NCI-H69 (cell line): Measurements from ENCODE around the gene GUCA2B.

Experiments used
- DNase-seq: peaks from one replicate; lab custom pipeline; 2025; lab: John Stamatoyannopoulos, UW

Gene GUCA2B

DNA sequence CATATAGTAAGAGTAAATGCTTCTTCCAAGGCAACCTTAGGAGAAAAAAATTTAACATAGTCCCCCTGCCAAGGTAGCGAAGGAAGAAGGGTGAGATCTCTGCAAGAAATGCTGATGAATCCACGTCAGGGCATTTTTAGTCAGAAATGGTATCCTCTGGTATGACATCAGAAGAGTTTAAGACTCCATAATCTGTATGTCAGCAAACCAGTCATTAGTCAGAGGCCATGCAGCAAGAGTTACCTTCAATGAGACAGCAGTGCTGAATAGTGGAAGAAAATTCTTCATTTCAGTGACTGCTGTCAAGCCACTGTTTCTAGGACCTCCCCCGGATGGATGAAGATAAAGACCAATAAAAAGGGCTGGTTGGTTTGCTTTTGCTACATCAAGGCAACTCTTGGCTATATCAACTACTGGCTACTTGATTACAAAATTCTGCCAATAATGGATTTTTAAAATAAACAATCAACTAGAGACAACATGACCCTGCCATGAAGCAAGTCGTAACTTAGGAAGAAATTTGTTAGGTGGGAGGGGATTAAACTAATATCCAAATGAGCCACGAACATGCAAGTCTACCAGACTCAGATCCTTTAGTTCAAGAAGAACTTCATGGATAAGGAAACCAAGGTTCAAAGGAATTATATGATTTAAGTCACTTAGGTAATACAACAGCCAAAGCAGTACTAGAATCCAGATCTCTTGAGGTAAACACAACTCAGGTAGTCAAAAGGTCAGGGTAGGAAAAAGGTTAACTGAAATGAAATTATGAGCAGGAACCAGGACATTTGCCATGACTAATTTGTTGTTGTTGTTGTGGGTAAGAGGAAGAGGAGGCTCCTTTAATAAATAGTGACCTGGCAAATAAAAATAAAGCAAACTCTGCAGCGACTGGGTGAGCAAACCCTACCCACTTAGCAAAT is 37.0 kb downstream of the GUCA2B start:
- no peak for DNase-seq

DNA sequence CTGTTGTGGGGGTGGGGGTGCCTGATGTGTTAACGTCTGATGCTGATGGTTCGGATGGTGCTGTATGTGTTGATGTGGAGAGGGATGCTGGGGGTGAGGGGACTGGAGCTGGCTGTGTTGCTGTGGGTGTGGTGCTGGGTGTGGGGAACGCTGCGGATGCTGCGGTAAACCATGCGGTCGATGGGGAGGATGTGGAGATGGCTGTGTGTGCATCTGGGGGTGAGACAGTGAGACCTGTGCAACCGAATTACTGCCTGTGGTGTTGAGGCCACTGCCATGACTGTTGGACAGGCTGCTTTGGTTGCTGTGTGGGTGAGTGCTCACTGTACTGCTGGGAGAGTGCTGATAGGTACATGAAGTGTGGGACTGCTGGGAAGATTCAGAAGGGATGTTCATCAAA is 38.1 kb downstream of the GUCA2B start:
- no peak for DNase-seq

DNA sequence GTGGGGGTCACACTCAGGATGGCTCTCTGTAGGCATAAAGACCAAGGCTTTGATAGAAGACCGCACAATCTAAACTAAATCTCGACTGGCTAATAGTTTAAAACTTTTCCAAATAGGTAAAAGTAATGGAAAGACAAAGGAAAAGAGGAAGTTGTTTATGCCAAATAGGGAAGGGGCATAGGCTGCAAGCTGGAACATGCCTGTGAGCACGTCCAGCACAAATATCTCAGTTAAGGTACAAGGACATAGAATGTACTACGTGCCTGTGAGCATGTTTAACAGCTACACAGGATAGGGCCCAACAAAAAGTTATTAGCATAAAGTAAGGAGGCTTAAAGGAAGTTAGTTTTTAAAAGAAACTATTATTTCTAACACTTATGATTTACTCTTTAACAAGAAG is 38.9 kb downstream of the GUCA2B start:
- no peak for DNase-seq

DNA sequence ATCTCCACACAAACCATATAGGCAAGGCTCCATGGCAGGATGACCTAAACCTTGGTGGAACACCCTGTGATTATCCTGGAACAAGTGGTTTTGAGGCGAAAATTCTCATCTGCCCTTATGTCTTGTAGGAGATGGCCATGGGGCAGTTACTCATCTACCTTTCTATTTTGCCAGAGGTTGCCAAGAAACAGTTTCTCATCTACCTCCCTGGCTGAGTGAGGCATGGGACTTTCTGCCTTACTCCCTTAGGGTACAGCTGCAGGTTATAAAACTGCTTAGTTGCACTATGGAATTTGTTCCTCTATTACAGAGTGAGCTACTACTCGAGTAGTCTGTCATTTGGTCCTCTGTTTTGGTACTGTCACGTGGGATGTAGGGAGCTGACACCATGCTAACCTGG is 42.6 kb downstream of the GUCA2B start:
- DNase-seq: no peak

DNA sequence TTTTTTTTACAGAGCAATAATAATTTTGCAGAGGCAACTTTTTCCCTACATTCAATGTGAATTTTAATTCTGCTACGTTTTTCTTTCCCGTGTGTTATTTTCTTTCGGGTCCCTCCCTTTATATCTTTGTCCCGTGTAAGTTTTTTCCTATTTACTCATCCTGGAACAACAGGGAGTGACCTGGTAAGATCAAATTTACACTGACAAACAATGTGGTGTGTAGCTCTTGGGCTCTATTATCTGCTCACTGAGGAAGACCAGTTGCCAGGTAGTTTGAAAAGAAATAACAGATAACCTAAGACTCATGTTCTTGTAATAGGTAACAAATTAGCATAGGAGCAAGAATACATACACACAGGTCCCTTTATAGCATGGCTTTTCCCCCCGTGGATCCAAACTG is 45.0 kb downstream of the GUCA2B start:
- no peak for DNase-seq

DNA sequence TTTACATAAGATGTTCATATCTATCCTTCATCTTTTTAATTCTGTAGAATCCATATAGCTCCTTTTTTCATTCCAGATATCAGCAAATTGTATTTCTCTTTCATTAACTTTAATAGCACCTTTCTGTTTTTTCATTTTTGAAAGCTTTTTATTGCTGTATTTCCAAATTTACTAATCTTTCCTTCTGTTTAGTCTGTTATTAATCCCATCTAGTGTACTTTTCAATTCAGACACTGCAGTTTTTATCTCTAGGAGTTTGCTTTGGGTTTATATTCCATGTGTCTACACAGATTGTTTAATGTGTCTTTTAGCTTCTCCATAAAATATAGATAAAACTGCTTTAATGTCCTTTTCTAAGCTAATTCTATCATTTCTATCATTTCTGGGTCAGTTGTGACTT is 48.8 kb downstream of the GUCA2B start:
- DNase-seq: no peak
